Activated naive CD8-positive, alpha-beta T cell (primary cell): ENCODE measurements around the gene RS1.

Experiments
- H3K27ac Mint-ChIP-seq: one replicate; pipeline ENCODE4 v1.8.0; 2021; ENCODE audit warnings: mixed read lengths
- H3K27me3 Mint-ChIP-seq: one replicate; pipeline ENCODE4 v1.8.0; 2021; ENCODE audit warnings: mixed read lengths
- H3K36me3 Mint-ChIP-seq: one replicate; pipeline ENCODE4 v1.8.0; 2021; ENCODE audit warnings: mixed read lengths
- H3K4me1 Mint-ChIP-seq: one replicate; pipeline ENCODE4 v1.8.0; 2021; ENCODE audit warnings: low read depth, mixed read lengths
- H3K4me3 Mint-ChIP-seq: one replicate; pipeline ENCODE4 v1.8.0; 2021; ENCODE audit warnings: mild to moderate bottlenecking, mixed read lengths
- H3K9me3 Mint-ChIP-seq: one replicate; pipeline ENCODE4 v1.8.0; 2021; ENCODE audit warnings: low read depth, mixed read lengths

Gene RS1

GRCh38 chrX:18672008-18672407 is at the start of gene RS1:
Gene RS1 (minus strand): TSS chrX:18672108. CDS start chrX:18672068, 40 bp downstream.
- Mint-ChIP-seq H3K27ac (no peak within 1 kb of the TSS), H3K36me3 (no peaks in the 10 kb centered on the region), H3K9me3 (no peaks in the 10 kb centered on the region), H3K4me1 (peaks cover 11% of the 10 kb centered on the region), H3K4me3 (peak within 1 kb of the TSS; percentile 42), H3K27me3 (no peaks in the 10 kb centered on the region)

GRCh38 chrX:18719852-18720251 is 47.9 kb upstream of the RS1 start:
- H3K4me1 Mint-ChIP-seq = no peaks in the 10 kb centered on the region
- peaks cover 2% of the 10 kb centered on the region for H3K36me3 Mint-ChIP-seq
- no peaks in the 10 kb centered on the region for H3K27me3 Mint-ChIP-seq
- no peaks in the 10 kb centered on the region for H3K9me3 Mint-ChIP-seq
- H3K4me3 Mint-ChIP-seq = no peak overlapping the region
- H3K27ac Mint-ChIP-seq = no peak overlapping the region

GRCh38 chrX:18714910-18715309 is 43.0 kb upstream of the RS1 start:
- Mint-ChIP-seq H3K9me3 (no peaks in the 10 kb centered on the region), H3K4me1 (no peaks in the 10 kb centered on the region), H3K27me3 (no peaks in the 10 kb centered on the region), H3K36me3 (peaks cover 2% of the 10 kb centered on the region), H3K4me3 (no peak overlapping the region), H3K27ac (no peak overlapping the region)

GRCh38 chrX:18709833-18710232 is 37.9 kb upstream of the RS1 start:
- Mint-ChIP-seq H3K4me1 (peaks cover 3% of the 10 kb centered on the region), H3K4me3 (no peak overlapping the region), H3K36me3 (no peaks in the 10 kb centered on the region), H3K27ac (no peak overlapping the region), H3K27me3 (no peaks in the 10 kb centered on the region), H3K9me3 (no peaks in the 10 kb centered on the region)

- Mint-ChIP-seq H3K4me1 (peaks cover 3% of the 10 kb centered on the region), H3K9me3 (no peaks in the 10 kb centered on the region), H3K4me3 (no peak within 1 kb of the TSS), H3K27ac (no peak within 1 kb of the TSS), H3K27me3 (no peaks in the 10 kb centered on the region), H3K36me3 (no peaks in the 10 kb centered on the region)
These were observed 35.6 kb upstream of the RS1 start, which contains the start of gene PPEF1 for GRCh38 chrX:18707426-18708049. Gene PPEF1 (plus strand): TSS chrX:18707645. CDS start chrX:18707781, 136 bp downstream.

- Mint-ChIP-seq H3K4me3 (no peak overlapping the region), H3K27me3 (no peaks in the 10 kb centered on the region), H3K27ac (no peak overlapping the region)
These were observed 30.7 kb upstream of the RS1 start for GRCh38 chrX:18702362-18703195.

GRCh38 chrX:18701621-18702361 is 29.9 kb upstream of the RS1 start:
- Mint-ChIP-seq H3K27ac (no peak overlapping the region), H3K4me1 (no peaks in the 10 kb centered on the region), H3K27me3 (no peaks in the 10 kb centered on the region)

More at GRCh38 chrX:18702362-18703195, 30.7 kb upstream of the RS1 start:
- Mint-ChIP-seq H3K9me3 (no peaks in the 10 kb centered on the region), H3K4me1 (peaks cover 3% of the 10 kb centered on the region), H3K36me3 (no peaks in the 10 kb centered on the region)

GRCh38 chrX:18698737-18699650 is 27.1 kb upstream of the RS1 start:
- H3K9me3 Mint-ChIP-seq = no peaks in the 10 kb centered on the region
- H3K36me3 Mint-ChIP-seq = no peaks in the 10 kb centered on the region
- H3K4me1 Mint-ChIP-seq = no peaks in the 10 kb centered on the region
- no peaks in the 10 kb centered on the region for H3K27me3 Mint-ChIP-seq
- no peak overlapping the region for H3K4me3 Mint-ChIP-seq
- H3K27ac Mint-ChIP-seq = no peak overlapping the region

More at GRCh38 chrX:18701621-18702361, 29.9 kb upstream of the RS1 start:
- H3K9me3 Mint-ChIP-seq = no peaks in the 10 kb centered on the region
- no peaks in the 10 kb centered on the region for H3K36me3 Mint-ChIP-seq
- H3K4me3 Mint-ChIP-seq = no peak overlapping the region

- H3K4me1 Mint-ChIP-seq = no peaks in the 10 kb centered on the region
- H3K36me3 Mint-ChIP-seq = no peaks in the 10 kb centered on the region
- no peaks in the 10 kb centered on the region for H3K27me3 Mint-ChIP-seq
- no peak overlapping the region for H3K4me3 Mint-ChIP-seq
- H3K27ac Mint-ChIP-seq = no peak overlapping the region
- H3K9me3 Mint-ChIP-seq = no peaks in the 10 kb centered on the region
These were observed 24.7 kb upstream of the RS1 start for GRCh38 chrX:18696653-18697052.

- Mint-ChIP-seq H3K4me1 (no peaks in the 10 kb centered on the region), H3K9me3 (no peaks in the 10 kb centered on the region), H3K27ac (no peak overlapping the region), H3K27me3 (no peaks in the 10 kb centered on the region), H3K4me3 (no peak overlapping the region), H3K36me3 (no peaks in the 10 kb centered on the region)
These were observed 20.6 kb upstream of the RS1 start for GRCh38 chrX:18692541-18692940.

- Mint-ChIP-seq H3K4me1 (no peaks in the 10 kb centered on the region), H3K4me3 (no peak overlapping the region), H3K36me3 (no peaks in the 10 kb centered on the region), H3K27me3 (no peaks in the 10 kb centered on the region), H3K9me3 (no peaks in the 10 kb centered on the region), H3K27ac (no peak overlapping the region)
These were observed 19.5 kb upstream of the RS1 start for GRCh38 chrX:18691431-18691830.

GRCh38 chrX:18687856-18688495 is 16.1 kb upstream of the RS1 start:
- H3K4me3 Mint-ChIP-seq = no peak overlapping the region
- H3K27ac Mint-ChIP-seq = no peak overlapping the region
- H3K27me3 Mint-ChIP-seq = no peaks in the 10 kb centered on the region
- no peaks in the 10 kb centered on the region for H3K9me3 Mint-ChIP-seq
- no peaks in the 10 kb centered on the region for H3K4me1 Mint-ChIP-seq
- H3K36me3 Mint-ChIP-seq = no peaks in the 10 kb centered on the region

GRCh38 chrX:18682979-18683387 is 11.1 kb upstream of the RS1 start:
- H3K4me1 Mint-ChIP-seq = peaks cover 1% of the 10 kb centered on the region
- no peaks in the 10 kb centered on the region for H3K36me3 Mint-ChIP-seq
- H3K4me3 Mint-ChIP-seq = no peak overlapping the region
- H3K27me3 Mint-ChIP-seq = no peaks in the 10 kb centered on the region
- no peak overlapping the region for H3K27ac Mint-ChIP-seq
- no peaks in the 10 kb centered on the region for H3K9me3 Mint-ChIP-seq

GRCh38 chrX:18681996-18682395 is 10.1 kb upstream of the RS1 start:
- H3K36me3 Mint-ChIP-seq = no peaks in the 10 kb centered on the region
- H3K4me3 Mint-ChIP-seq = no peak overlapping the region
- H3K4me1 Mint-ChIP-seq = peaks cover 5% of the 10 kb centered on the region
- no peaks in the 10 kb centered on the region for H3K9me3 Mint-ChIP-seq
- H3K27me3 Mint-ChIP-seq = no peaks in the 10 kb centered on the region
- H3K27ac Mint-ChIP-seq = no peak overlapping the region
